GM12878 (cell line): ENCODE results near the gene SLCO4A1. TPM values are rescaled to one million over a fixed set of nuclear protein-coding genes. Genes with fewer than 3 reads are reported as not detected.

Source experiments
- ATAC-seq: fragments of 200-7000 bp; cut with Tn5 transposase; 3 replicates; pipeline ENCODE4 v1.9.1; 2020; ENCODE audit warnings: mild to moderate bottlenecking, moderate library complexity
- BruUV-seq: library from RNA; stranded (reverse); fragments of 400-500 nt; replicated peaks from 2 replicates; lab custom pipeline; 2021; lab: Mats Ljungman, UMichigan
- CTCF ChIA-PET: fragments of 300-600 bp; sonication (Branson Sonifier 250); formaldehyde crosslinking; extraction: SDS; loops from one replicate; lab custom pipeline; 2021; ENCODE audit warnings: inconsistent platforms; lab: Yijun Ruan, JAX
- POLR2A ChIA-PET: fragments of 350-600 bp; formaldehyde crosslinking; extraction: SDS; loops from one replicate; lab custom pipeline; 2021; ENCODE audit warnings: inconsistent platforms; lab: Charles Lee
- RAD21 ChIA-PET: fragments of 300-600 bp; sonication (Branson Sonifier 250); formaldehyde crosslinking; loops from one replicate; lab custom pipeline; 2023; ENCODE audit warnings: antibody characterized with exemption; ENCODE audit not compliant: unreplicated experiment; lab: Charles Lee
- SMC1A ChIA-PET: fragments of 300-600 bp; sonication (Branson Sonifier 250); formaldehyde crosslinking; loops from one replicate; lab custom pipeline; 2023; ENCODE audit not compliant: unreplicated experiment, uncharacterized antibody; lab: Charles Lee
- DNase-seq: peaks from one replicate; pipeline ENCODE4 v3.0.0-alpha.2; 2011; ENCODE audit warnings: low read depth, low spot score
- FAIRE-seq: peaks from 3 replicates; lab custom pipeline; 2011; peaks lifted over from hg19 to GRCh38; lab: Jason Lieb, UNC
- H2AFZ ChIP-seq: 2 replicates; pipeline ENCODE4 v1.6.0; 2011; ENCODE audit warnings: low read depth, low read length, control low read depth; ENCODE audit not compliant: control insufficient read depth
- H3K27ac ChIP-seq: 2 replicates; pipeline ENCODE4 v1.5.1; 2011; ENCODE audit warnings: control low read depth; ENCODE audit not compliant: control insufficient read depth, insufficient read depth
- H3K27me3 ChIP-seq, 2 experiments: replicated peaks in 1 of 2; 2 replicates each; pipeline versions ENCODE4 v1.6.0 to v1.6.1; 2011; ENCODE audit warnings: low read length in 1 of 2; ENCODE audit not compliant: control insufficient read depth in 2 of 2, insufficient read depth in 2 of 2
- H3K36me3 ChIP-seq, 2 experiments: 2 replicates each; pipeline ENCODE4 v1.5.1; 2011; ENCODE audit warnings: low read length in 1 of 2; ENCODE audit not compliant: control insufficient read depth in 2 of 2, insufficient read depth in 2 of 2
- H3K4me1 ChIP-seq: 2 replicates; pipeline ENCODE4 v1.6.1; 2011; ENCODE audit warnings: mild to moderate bottlenecking, low read length, moderate library complexity, mixed read lengths; ENCODE audit not compliant: control insufficient read depth, insufficient read depth
- H3K4me2 ChIP-seq: 2 replicates; pipeline ENCODE4 v1.6.0; 2011; ENCODE audit warnings: control low read depth; ENCODE audit not compliant: control insufficient read depth, insufficient read depth
- H3K4me3 ChIP-seq: fragments of 200-600 bp; sonication (generic); 2 replicates; pipeline ENCODE4 v1.5.1; 2016
- H3K79me2 ChIP-seq: 2 replicates; pipeline ENCODE4 v1.6.0; 2011; ENCODE audit warnings: low read length; ENCODE audit not compliant: control insufficient read depth, insufficient read depth
- H3K9ac ChIP-seq: 2 replicates; pipeline ENCODE4 v1.8.0; 2011; ENCODE audit warnings: low read length, control low read depth, mixed read lengths; ENCODE audit not compliant: control insufficient read depth, insufficient read depth
- H3K9me3 ChIP-seq: replicated peaks from 3 replicates; pipeline ENCODE4 v1.5.1; 2011; ENCODE audit warnings: mild to moderate bottlenecking, low read length; ENCODE audit not compliant: control insufficient read depth, insufficient read depth
- H4K20me1 ChIP-seq: 2 replicates; pipeline ENCODE4 v1.6.0; 2011; ENCODE audit not compliant: control insufficient read depth, insufficient read depth
- BCL11A ChIP-seq: IDR thresholded peaks from 2 replicates; pipeline ENCODE4 v1.6.1; 2011; ENCODE audit warnings: low read depth, low read length
- ESRRA ChIP-seq: IDR thresholded peaks from 2 replicates; pipeline ENCODE4 v1.6.1; 2012; ENCODE audit warnings: mild to moderate bottlenecking, low read length, improper control_type of control experiment
- HSF1 ChIP-seq: fragments of 150-350 bp; IDR thresholded peaks from 2 replicates; pipeline ENCODE4 v1.6.1; 2014; ENCODE audit warnings: mild to moderate bottlenecking, low read depth, low read length
- IKZF1 ChIP-seq: fragments of 450-650 bp; conservative IDR thresholded peaks from 2 replicates; pipeline ENCODE4 v1.6.1; 2017; ENCODE audit warnings: antibody characterized with exemption, mild to moderate bottlenecking
- IRF4 ChIP-seq: IDR thresholded peaks from 2 replicates; pipeline ENCODE4 v1.6.1; 2011; ENCODE audit warnings: low read depth, low read length
- NBN ChIP-seq: fragments of 450-650 bp; IDR thresholded peaks from 2 replicates; pipeline ENCODE4 v1.6.1; 2016
- NFXL1 ChIP-seq: fragments of 450-650 bp; IDR thresholded peaks from 2 replicates; pipeline ENCODE4 v1.6.1; 2017; ENCODE audit warnings: antibody characterized with exemption, mild to moderate bottlenecking, borderline replicate concordance
- PAX5 ChIP-seq: IDR thresholded peaks from 2 replicates; pipeline ENCODE4 v1.6.1; 2011; ENCODE audit warnings: low read depth, low read length, borderline replicate concordance
- PAX8 ChIP-seq: fragments of 450-650 bp; IDR thresholded peaks from 2 replicates; pipeline ENCODE4 v1.6.1; 2017; ENCODE audit warnings: mild to moderate bottlenecking, moderate library complexity
- SUPT20H ChIP-seq: IDR thresholded peaks from 2 replicates; pipeline ENCODE4 v1.6.1; 2011; ENCODE audit warnings: low read depth, mild to moderate bottlenecking, low read length, moderate library complexity, borderline replicate concordance; ENCODE audit not compliant: control insufficient read depth
- WRNIP1 ChIP-seq: IDR thresholded peaks from 2 replicates; pipeline ENCODE4 v1.6.1; 2011; ENCODE audit warnings: low read depth, low read length, improper control_type of control experiment, borderline replicate concordance
- ZBED1 ChIP-seq: IDR thresholded peaks from 2 replicates; pipeline ENCODE4 v1.6.1; 2016; ENCODE audit warnings: borderline replicate concordance
- ZBTB4 ChIP-seq: fragments of 450-650 bp; formaldehyde crosslinking; IDR thresholded peaks from 2 replicates; pipeline ENCODE4 v1.4.0; 2022; ENCODE audit warnings: mild to moderate bottlenecking, moderate library complexity
- ZNF217 ChIP-seq: fragments of 450-650 bp; IDR thresholded peaks from 2 replicates; pipeline ENCODE4 v1.6.1; 2017; ENCODE audit warnings: antibody characterized with exemption, mild to moderate bottlenecking
- ZNF384 ChIP-seq: IDR thresholded peaks from 2 replicates; pipeline ENCODE4 v1.6.1; 2012; ENCODE audit warnings: low read depth, mild to moderate bottlenecking, low read length, improper control_type of control experiment, borderline replicate concordance
- WGBS: methylation state at CpG from one replicate; pipeline ENCODE4 v1.1.6; 2016; ENCODE audit warnings: low lambda C conversion rate; ENCODE audit not compliant: insufficient replicate concordance, insufficient coverage; ENCODE audit errors: missing lambda C conversion rate; 5-methylcytosine and 5-hydroxymethylcytosine counted together
- in situ Hi-C: fragments of 300-500 bp; cut with MboI; formaldehyde crosslinking; loops from 9 replicates; pipeline ENCODE4 v1.14.3; 2018; ENCODE audit warnings: mixed read lengths
- intact Hi-C: fragments of 100-400 bp; cut with micrococcal nuclease; formaldehyde crosslinking; loops from one replicate; pipeline ENCODE4 v1.14.2; 2022; ENCODE audit not compliant: unreplicated experiment
- polyA plus RNA-seq, 11 experiments: library from polyadenylated mRNA; depleted of rRNA in 4 of 11; unstranded in 6 of 11; stranded (reverse) in 5 of 11; fragments of >200 nt; fragmentation: Nextera tagmentation in 4 of 11; fragmentation: Illumina TruSeq in 1 of 11; extraction: Ambion mirVana in 4 of 11; extraction: Trizol in 1 of 11; gene quantifications; 1 replicate in 1 of 11; 2 replicates in 10 of 11; pipeline versions ENCODE4 v1.2.1 to v1.2.3, GENCODE V29; 2011 to 2016; ENCODE audit warnings: inconsistent platforms in 2 of 11, missing spikeins in 2 of 11, low read depth in 1 of 11
- total RNA-seq, 4 experiments: library from RNA; depleted of rRNA in 3 of 4; stranded (reverse); fragments of >200 nt in 3 of 4; fragmentation: Illumina TruSeq in 1 of 4; extraction: Trizol in 1 of 4; gene quantifications; 2 replicates each; pipeline versions ENCODE4 v1.2.1 to v1.2.3, GENCODE V29; 2013 to 2021

The SLCO4A1 gene
- total and polyA plus RNA-seq, 10 of the 15 experiments (the other 5 are each of a cell fraction or from before 2014, with no cell fraction given) = 2.1 to 30.7 (median 12.0) TPM

- FAIRE-seq = no peak
- no TSS peak for BruUV-seq
- intact Hi-C loops (no loop called here), in situ Hi-C loops (no loop called here)
- Histone ChIP-seq H3K27me3 (peaks cover 0 to 1% of the 10 kb centered on the region in 2 experiments; a peak in 3 of 4 replicates), H3K9ac (no peak overlapping the region), H3K4me1 (no peaks in the 10 kb centered on the region), H3K79me2 (no peaks in the 10 kb centered on the region), H2AFZ (no peak overlapping the region), H3K4me2 (no peak overlapping the region), H3K36me3 (no peaks in the 10 kb centered on the region), H4K20me1 (no peaks in the 10 kb centered on the region), H3K4me3 (no peak overlapping the region), H3K9me3 (no peaks in the 10 kb centered on the region), H3K27ac (no peak overlapping the region)
- ChIA-PET RAD21 (no interaction called here), POLR2A (no interaction called here), CTCF (no interaction called here), SMC1A (no interaction called here)
- no peak for ATAC-seq
- no peak for DNase-seq
- 73% methylated on average over 17 of the region's 17 CpGs for WGBS
- no peak for TF ChIP-seq IRF4
These were observed 47.6 kb downstream of the SLCO4A1 start for GRCh38 chr20:62689861-62690260.

- 42% methylated on average over 17 of the region's 17 CpGs for WGBS
- no peak overlapping the region for H3K4me3 ChIP-seq
- FAIRE-seq = no peak
- ChIA-PET RAD21 (no interaction called here), CTCF (no interaction called here), SMC1A (no interaction called here), POLR2A (no interaction called here)
- no peak overlapping the region for H3K4me2 ChIP-seq
- intact Hi-C loops (no loop called here), in situ Hi-C loops (no loop called here)
- no peak overlapping the region for H2AFZ ChIP-seq
- H3K9ac ChIP-seq = no peak overlapping the region
- H4K20me1 ChIP-seq = no peaks in the 10 kb centered on the region
- no peaks in the 10 kb centered on the region for H3K9me3 ChIP-seq
- no peak overlapping the region for H3K27ac ChIP-seq
- no peaks in the 10 kb centered on the region for H3K36me3 ChIP-seq
- no peak for ATAC-seq
- DNase-seq = no peak
- peaks cover 0 to 1% of the 10 kb centered on the region in 2 experiments; a peak in 3 of 4 replicates for H3K27me3 ChIP-seq
- H3K79me2 ChIP-seq = no peaks in the 10 kb centered on the region
- H3K4me1 ChIP-seq = no peaks in the 10 kb centered on the region
- no TSS peak for BruUV-seq
- TF ChIP-seq HSF1 = no peak
- no peak for TF ChIP-seq IKZF1
- no peak for TF ChIP-seq ZNF384
- TF ChIP-seq PAX8 = no peak
- TF ChIP-seq SUPT20H = no peak
- no peak for TF ChIP-seq NFXL1
- TF ChIP-seq ZBTB4 = no peak
- no peak for TF ChIP-seq WRNIP1
- no peak for TF ChIP-seq PAX5
- no peak for TF ChIP-seq NBN
- no peak for TF ChIP-seq ZBED1
- TF ChIP-seq ESRRA = no peak
- TF ChIP-seq BCL11A = no peak
- no peak for TF ChIP-seq ZNF217
These were observed 48.0 kb downstream of the SLCO4A1 start for GRCh38 chr20:62690261-62690820.
